GM21619 (cell line): ENCODE measurements around the gene ESRRA.

Experiments used
- ATAC-seq: cut with Tn5 transposase; IDR thresholded peaks from one replicate; pipeline ENCODE4 v1.9.1; 2021; ENCODE audit not compliant: unreplicated experiment

The ESRRA gene

DNA sequence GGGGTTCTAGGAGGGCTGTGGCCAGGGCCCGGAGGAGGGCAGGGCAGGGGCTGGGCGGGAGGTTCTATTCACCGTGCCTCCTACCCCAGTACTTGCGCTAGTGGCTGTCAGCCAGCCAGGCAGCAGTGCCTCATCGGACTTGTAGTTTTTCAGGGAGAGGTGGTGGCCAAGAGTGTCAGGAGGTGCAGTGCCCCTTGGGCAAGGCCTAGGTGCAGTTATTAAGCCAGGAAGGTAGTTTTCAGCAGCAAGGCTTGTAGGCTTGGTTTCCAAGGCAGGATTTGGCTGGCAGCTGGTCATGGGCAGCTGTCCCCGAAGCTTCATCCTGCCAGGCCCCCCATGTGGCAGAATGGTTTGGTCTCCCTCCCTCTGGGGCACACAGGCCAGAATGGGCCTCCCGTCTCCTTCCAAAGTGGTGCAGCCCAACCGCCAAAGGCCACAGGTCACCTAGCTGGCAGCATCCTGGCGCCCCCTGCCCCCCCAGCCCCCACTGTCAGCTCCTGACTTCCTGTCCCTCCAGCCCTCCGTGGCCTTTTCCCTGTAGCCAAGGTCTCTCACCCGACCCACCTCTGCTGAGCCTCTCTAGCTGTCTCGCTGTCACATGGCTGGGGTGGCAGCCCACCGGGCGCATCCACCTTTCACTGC, 43.2 kb downstream of the ESRRA start:
- ATAC-seq: no peak

DNA sequence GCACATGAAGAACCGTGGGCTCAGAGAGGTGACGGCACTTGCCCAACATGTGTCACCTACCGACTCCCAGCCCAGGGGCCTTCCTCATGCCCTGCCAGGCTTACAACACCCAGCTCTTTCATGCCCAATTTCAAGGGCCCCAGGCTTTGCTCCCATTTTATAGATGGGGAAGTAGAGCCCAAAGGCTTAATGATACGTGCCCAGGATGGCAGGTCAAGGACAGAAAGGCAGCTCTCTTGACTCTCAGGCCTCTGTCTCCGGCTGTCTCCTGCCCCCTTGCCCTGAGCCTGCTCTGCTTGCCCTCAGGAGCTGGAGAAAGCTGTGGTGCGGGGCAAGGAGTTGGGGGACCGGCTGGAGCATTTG, 43.7 kb downstream of the ESRRA start:
- no peak for ATAC-seq

DNA sequence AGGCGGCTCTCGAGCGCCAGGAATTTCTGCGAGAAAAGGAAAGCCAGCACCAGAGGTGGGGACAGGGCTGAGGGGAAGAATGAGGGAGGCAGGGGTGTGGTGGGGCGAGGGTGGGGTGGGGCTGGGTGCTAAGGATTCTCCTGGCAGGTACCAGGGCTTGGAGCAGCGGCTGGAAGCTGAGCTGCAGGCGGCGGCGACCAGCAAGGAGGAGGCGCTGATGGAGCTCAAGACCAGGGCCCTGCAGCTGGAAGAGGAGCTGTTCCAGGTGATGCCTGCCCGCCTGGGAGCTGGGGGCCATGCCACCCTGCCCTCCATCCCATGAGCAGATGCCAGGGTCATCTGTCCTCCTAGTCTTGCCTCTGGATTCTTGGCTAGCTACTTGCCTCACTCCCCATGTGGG, 44.1 kb downstream of the ESRRA start:
- ATAC-seq: no peak

DNA sequence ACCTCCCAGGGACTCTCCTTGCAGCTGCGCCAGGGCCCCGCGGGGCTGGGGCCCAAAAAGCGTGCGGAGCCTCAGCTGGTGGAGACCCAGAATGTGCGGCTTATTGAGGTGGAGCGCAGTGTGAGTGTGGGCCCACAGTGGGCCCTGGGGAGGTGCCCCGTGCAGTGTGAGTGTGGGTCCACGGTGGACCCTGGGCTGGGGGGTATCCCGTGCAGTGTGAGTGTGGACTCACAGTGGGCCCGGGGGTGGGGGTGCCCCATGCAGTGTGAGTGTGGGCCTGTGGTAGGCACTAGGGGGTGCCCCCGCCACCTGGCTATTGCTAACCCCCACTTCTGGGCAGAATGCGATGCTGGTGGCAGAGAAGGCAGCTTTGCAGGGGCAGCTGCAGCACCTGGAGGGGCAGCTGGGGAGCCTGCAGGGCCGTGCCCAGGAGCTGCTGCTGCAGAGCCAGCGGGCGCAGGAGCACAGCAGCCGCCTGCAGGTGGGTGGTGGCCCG, 45.9 kb downstream of the ESRRA start:
- no peak for ATAC-seq

DNA sequence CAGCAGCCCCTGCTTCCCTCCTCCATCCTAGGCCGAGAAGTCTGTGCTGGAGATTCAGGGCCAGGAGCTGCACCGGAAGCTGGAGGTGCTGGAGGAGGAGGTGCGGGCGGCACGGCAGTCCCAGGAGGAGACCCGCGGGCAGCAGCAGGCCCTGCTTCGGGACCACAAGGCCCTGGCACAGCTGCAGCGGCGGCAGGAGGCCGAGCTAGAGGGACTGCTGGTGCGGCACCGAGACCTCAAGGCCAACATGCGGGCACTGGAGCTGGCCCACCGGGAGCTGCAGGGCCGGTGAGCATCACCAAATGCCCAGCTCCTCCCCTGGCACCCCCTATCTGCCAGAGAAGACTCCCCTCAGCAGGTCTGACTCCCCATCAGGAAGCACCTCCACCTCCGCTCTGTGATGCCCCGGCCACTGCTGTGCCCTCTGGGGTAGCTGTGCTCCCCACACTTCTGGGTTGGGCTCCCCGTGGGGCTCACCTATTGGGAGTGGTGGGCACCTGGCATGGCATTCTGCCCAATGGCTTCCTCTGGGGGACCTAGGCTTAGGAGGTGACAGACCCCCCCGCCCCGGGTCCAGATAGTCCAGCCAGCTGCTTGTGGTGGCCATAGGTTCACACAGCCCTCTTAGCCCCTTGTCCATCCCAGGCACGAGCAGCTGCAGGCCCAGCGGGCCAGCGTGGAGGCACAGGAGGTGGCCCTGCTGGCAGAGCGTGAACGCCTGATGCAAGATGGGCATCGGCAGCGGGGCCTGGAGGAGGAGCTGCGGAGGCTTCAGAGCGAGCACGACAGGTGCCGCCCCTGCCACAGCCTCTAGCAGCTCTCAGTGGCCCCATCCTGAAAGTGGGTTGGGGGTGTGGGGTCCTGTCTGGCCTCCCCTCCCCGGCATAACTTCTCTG, 47.0 kb downstream of the ESRRA start:
- no peak for ATAC-seq

DNA sequence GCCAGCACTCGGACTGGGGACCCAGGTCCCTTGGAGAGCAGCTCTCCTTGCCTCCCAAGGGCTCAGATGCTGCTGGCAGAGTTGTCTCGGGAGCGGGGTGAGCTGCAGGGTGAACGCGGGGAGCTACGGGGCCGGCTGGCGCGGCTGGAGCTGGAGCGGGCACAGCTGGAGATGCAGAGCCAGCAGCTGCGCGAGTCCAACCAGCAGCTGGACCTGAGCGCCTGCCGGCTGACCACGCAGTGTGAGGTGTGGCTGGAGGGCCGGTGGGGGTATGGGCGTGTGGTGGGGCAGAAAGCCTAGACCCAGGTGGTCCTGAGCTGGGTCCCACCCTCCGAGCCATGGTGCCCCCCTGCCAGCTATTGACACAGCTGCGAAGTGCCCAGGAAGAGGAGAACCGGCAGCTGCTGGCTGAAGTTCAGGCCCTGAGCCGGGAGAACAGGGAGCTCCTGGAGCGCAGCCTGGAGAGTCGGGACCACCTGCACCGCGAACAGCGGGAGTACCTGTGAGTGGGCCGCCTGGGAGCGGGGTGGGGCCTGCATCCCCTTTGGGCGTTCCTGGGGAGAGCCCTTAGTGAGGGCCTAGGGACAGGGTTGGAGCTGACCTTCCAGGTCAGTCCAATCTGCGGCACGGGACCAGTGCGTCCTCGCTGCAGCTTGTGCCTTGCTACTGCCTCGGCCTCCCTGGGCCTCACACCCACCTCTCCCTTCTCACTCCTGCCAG, 47.8 kb downstream of the ESRRA start:
- ATAC-seq: no peak

DNA sequence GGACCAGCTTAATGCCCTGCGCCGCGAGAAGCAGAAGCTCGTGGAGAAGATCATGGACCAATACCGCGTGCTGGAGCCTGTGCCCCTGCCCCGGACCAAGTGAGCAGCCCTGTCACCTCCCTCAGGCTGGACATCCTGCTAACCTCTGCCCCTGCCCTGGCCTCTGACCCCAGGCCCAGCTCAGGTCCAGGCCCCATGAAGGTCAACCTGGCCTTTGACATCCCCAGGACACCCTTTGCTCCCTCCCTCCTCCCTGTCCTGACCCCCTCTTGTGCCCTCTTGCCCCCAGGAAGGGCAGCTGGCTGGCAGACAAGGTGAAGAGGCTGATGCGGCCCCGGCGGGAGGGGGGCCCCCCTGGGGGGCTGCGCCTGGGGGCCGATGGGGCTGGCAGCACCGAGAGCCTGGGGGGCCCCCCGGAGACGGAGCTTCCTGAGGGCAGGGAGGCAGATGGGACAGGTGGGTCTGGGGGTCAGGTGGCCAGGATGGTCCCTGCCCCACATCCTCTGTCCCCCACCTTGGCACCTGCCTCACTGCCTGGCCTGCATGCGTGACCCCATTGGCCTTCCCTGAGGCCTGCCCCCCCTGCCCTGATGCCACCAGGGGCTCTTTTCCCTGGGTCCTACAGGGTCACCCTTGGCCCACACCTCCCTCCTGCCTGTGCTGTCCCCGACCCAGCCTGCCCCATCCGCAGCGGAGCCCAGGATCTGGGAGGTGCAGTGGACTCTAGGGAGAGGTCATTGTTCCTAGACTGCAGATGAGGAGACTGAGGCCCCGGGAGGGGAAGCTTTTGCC, 48.6 kb downstream of the ESRRA start:
- no peak for ATAC-seq

DNA sequence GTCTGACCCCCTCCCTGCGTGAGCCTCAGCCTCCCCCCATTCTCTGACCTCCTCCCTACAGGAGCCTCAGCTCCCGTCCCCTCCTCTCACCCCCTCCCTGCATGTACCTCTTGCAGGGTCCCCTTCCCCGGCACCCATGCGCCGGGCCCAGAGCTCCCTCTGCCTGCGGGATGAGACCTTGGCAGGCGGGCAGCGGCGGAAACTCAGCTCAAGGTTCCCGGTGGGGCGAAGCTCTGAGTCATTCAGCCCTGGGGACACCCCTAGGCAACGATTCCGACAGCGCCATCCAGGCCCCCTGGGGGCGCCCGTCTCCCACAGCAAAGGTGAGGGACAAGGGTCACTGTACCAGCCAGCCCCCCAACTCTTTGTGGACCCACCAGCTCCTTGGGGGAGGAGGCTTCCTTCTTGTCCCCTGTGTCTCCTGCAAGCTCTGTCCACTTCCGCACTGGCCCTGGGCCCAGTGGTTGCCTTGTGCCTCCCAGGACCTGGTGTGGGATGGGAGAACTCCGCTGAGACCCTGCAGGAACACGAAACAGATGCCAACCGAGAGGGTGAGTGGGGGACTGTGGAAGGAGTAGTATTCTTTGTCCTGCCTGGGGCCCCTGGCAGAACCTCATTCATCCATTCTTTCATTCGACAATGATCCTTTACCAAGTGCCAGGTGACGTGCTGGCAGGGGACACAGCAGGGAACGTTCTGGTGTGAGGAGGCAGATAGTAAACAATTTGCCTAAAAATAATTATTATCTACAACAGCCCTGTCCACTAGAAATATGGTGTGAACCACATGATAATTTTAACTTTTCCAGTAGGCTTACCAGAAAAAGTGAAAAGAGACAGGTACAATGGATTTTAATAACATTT, 50.0 kb downstream of the ESRRA start:
- ATAC-seq: no peak

DNA sequence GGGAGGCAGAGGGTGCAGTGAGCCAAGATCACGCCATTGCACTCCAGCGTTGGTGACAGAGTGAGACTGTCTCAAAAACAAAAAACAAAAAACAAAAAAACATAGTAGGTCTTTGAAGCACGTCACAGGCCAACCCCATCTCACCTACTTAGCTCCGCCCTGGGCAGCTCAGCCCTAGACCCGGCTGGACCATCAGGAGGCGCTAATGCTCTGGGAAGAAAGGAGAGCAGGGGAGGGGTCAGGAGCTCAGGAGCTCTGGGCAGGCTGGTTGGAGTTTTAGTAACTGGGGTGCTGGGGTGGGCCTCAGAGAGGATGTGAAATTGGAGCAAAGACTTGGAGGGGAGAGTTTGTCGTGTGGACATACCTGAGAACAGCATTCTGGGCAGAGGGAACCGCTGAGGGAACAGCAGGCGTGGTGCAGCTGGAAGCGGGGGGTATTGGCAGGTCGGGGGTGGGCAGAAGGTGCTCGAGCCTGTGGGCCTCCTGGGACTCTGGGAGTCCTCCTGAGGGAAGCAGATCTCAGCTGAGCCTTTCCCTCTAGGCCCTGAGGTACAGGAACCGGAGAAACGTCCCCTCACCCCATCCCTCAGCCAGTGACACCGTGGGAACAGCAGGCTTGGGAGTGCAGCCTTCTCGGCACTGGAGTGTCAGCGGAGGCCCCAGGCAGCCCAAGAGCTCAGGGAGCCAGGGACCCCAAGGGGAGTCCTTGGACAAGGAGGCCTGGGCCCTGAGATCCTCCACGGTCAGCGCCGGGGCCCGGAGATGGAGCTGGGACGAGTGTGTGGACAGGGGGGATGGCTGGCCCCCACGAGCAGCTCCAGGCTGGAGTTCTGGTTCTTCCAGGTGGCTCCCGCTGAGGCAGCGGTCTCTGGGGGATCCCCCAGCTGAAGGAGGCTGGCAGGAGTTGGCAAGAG, 51.4 kb downstream of the ESRRA start:
- ATAC-seq: no peak

DNA sequence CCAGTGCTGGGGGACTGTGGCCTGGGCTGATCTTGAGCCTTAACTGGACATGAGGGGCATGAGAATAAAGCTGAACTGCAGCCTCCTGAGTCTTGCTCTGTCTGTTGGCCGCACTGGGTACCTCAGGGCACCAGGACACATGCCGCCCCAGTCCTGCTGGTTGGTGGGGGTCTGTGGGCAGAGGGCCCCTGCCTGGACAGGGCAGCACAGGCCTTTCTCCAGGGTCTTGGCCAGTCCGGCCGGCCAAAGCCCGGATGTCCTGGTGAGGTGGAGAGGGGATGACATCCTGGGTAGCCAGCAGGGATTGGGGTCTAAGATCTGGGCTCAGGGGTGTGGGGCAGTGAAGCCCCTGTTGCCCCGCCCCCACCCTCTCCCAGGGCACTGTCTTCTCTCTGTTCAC, 52.1 kb downstream of the ESRRA start:
- no peak for ATAC-seq

DNA sequence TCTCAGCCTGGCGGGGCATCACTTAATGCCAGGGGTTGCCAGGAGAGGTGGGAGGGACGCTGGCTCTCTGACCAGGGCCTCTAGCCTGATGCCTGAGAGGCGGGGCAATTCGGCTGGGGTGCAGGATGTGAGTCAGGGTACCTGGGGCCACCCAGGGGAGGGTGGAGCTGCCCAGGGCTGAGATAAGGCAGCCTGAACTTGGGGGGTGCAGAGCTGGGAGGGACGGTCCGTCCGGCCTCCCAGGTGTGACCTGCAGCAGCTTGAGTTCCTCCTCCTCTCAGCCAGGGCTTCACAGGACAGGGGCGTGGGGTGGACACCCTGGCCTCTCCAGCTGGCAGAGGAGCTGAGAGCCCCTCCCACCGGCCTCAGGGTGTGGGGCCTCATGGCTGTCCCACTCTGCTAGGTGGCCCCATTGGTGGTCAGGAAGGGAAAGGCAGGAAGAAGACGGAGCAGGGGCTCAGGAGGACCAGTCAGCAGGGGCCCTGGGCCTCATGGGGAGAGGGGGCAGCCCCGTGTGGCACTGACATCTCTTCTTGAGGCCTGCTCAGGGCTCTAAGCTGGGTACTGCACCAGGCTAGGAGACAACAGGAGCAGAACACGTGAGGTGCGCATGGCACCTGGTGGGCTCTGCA, 52.7 kb downstream of the ESRRA start:
- ATAC-seq: no peak

DNA sequence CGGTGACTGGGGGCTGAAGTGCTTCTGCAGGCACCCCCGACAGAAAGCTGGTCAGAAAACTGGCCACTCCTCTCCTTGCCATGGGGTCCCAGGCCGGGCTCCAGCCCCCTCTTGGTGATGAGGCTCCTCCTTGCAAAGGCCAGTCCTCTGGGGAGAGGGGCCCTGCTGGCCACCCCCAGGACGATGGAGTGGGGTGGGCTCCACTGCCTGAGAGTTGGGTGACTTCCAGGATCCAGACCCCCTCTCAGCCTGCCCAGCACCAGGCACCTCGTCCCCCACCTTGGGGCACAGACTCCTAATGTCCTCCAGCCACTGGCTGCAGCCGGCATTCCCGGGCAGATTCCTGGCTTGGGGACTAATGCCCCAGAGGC, 53.2 kb downstream of the ESRRA start:
- no peak for ATAC-seq

DNA sequence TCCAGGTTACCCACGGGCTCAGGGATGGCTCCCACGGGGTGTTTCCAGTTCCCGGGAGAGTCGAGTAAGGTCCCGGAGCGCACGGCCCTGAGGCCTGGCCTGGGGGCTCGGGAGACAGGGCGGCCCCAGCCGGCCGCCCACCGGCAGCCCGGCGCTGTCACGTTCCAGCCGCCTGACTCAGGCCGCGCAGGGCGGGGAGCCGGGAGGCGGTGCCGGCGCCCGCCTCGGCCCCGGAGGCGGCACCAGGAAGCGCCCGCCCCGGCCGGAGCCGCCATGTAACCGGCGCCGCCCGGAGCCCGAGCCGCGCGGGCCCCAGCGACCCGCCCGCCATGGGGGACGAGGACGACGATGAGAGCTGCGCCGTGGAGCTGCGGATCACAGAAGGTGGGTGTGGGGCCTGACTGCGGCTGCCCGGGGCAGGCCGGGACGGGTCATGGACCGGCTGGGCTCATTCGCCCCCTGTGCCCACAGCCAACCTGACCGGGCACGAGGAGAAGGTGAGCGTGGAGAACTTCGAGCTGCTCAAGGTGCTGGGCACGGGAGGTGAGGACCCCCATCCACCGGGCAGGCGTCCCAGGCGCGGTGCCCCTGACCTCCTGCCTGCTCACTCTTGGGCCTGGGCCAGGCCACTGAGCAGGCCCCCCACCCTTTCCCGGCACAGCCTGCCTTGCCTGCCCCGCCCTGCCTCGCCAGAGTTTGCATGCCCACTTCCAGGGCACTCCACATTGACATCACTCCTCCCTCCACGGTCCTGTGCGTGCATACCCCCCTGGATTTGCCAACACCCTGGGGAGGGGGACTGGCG, 53.8 kb downstream of the ESRRA start, which contains the start of gene RPS6KA4:
RPS6KA4 (plus strand) TSS at position 256 of the 805 bp plus-strand sequence; CDS start at position 330, 74 bp downstream.
- ATAC-seq: no peak

DNA sequence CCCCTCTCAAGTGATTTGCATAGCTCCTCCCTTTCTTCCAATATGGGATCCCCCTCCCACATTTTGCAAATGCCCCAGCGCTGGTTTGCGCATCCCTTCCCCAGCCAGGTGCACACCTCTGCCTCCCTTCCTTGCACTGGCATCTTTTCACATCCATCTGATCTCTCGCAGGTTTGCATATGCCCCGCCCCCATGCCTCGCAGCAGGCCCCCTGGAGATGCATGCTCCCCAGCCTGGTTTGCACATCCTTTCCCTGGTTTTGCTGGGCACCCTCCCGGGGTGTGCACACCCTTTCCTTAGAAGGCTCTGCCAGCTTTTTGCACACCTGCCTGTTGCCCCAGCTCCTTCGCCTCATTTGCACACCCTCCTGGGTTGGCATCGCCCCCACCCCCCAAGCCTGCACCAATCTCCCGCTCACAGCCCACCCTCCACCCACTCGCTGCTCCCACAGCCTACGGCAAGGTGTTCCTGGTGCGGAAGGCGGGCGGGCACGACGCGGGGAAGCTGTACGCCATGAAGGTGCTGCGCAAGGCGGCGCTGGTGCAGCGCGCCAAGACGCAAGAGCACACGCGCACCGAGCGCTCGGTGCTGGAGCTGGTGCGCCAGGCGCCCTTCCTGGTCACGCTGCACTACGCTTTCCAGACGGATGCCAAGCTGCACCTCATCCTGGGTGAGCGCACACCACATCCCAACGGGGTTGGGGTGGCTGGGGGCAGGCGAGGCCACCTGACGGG, 54.6 kb downstream of the ESRRA start:
- ATAC-seq: no peak

DNA sequence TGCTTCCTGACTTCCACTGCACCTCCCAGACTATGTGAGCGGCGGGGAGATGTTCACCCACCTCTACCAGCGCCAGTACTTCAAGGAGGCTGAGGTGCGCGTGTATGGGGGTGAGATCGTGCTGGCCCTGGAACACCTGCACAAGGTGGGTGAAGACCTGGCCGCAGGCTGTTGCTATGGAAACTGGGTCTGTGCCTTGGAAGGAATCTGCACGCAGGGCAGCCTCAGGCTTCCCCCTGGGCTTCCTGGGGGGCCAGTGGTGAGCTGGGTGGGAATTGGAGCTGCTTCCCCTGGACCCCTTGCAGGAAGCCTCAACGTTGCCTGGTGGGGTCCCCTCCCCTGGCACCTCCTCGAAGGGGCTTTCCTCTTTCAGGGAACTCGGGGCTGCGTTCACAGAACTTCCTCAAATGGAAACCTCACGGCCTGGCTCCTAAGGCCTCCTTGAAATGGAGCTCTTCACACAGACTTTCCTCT, 55.2 kb downstream of the ESRRA start:
- no peak for ATAC-seq

DNA sequence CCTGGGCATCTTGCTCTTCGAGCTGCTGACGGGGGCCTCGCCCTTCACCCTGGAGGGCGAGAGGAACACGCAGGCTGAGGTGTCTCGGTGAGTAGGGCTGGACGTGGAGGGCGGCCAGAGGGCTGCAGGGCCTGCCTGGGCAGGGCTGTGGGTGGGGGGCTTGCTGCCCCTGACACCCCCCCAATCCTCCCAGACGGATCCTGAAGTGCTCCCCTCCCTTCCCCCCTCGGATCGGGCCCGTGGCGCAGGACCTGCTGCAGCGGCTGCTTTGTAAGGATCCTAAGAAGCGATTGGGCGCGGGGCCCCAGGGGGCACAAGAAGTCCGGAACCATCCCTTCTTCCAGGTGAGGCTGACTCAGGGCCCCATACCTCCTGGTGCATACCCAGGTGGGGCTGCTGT, 56.3 kb downstream of the ESRRA start:
- no peak for ATAC-seq

DNA sequence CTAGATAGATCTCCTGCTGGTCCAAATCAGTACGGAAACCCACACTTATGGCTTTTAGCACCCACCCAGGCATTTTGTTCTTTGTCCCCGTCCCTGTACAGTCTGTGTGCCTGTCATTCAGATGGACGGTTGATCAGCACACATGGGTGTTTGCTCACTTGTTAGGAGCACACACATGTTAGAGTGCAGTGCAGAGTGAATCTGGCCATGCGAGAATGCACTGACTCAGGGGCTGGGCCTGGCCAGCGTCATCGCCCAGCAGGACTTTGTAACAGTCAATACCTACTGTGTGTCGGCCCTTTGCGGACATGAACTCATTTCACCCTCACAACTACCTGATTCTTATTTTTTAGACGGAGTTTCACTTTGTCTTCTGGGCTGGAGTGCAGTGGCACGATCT, 57.0 kb downstream of the ESRRA start:
- ATAC-seq: no peak
